OCI-M2 (cell line): ENCODE measurements around the gene SGSM2.

Source experiments
- DNase-seq: peaks from one replicate; lab custom pipeline; 2025; ENCODE audit not compliant: unreplicated experiment; lab: John Stamatoyannopoulos, UW

Gene SGSM2

GRCh38 chr17:2416010-2416734 lies 78.9 kb downstream of the SGSM2 start:
- no peak for DNase-seq

GRCh38 chr17:2418572-2418971 lies 81.3 kb downstream of the SGSM2 start:
- no peak for DNase-seq

GRCh38 chr17:2419486-2419885 lies 82.2 kb downstream of the SGSM2 start:
- DNase-seq = no peak

GRCh38 chr17:2420176-2420575 lies 82.9 kb downstream of the SGSM2 start:
- no peak for DNase-seq

- no peak for DNase-seq
Observed at GRCh38 chr17:2421315-2422147, 84.2 kb downstream of the SGSM2 start.

GRCh38 chr17:2423271-2423670 lies 86.0 kb downstream of the SGSM2 start:
- DNase-seq = no peak

- no peak for DNase-seq
Observed at GRCh38 chr17:2427215-2427614, 89.9 kb downstream of the SGSM2 start.

- no peak for DNase-seq
Observed at GRCh38 chr17:2427910-2428309, 90.6 kb downstream of the SGSM2 start.
